Esophagus squamous epithelium (tissue), 5 donors: ENCODE measurements around the gene POU6F2. TPM values are rescaled to one million over a fixed set of nuclear protein-coding genes. Genes with fewer than 3 reads are reported as not detected.

Experiments
- DNase-seq: peaks from one replicate; lab custom pipeline; 2025; lab: John Stamatoyannopoulos, UW
- H3K27ac ChIP-seq, 4 donors: fragments of 200-600 bp; sonication (generic); one replicate each; pipeline ENCODE4 v1.5.1; 2016 to 2019; ENCODE audit warnings: mild to moderate bottlenecking in 1 of 4
- H3K27me3 ChIP-seq, 4 donors: fragments of 200-600 bp; sonication (generic); 1 replicate in 3 of 4; 2 replicates in 1 of 4; pipeline versions ENCODE4 v1.5.1 to v1.6.0; 2017 to 2021; ENCODE audit warnings: antibody characterized with exemption in 1 of 4
- H3K36me3 ChIP-seq, 3 donors: fragments of 200-600 bp; sonication (generic); one replicate each; pipeline ENCODE4 v1.5.1; 2016 to 2019
- H3K4me1 ChIP-seq, 3 donors: fragments of 200-600 bp; sonication (generic); one replicate each; pipeline ENCODE4 v1.5.1; 2017 to 2019
- H3K4me3 ChIP-seq, 4 donors: fragments of 200-600 bp; sonication (generic); 1 replicate in 3 of 4; 2 replicates in 1 of 4; pipeline ENCODE4 v1.5.1; 2016 to 2019; ENCODE audit warnings: mild to moderate bottlenecking in 2 of 4, moderate library complexity in 1 of 4
- H3K9me3 ChIP-seq, 3 donors: fragments of 200-600 bp; sonication (generic); one replicate each; pipeline ENCODE4 v1.5.1; 2016 to 2019
- POLR2A ChIP-seq, 4 donors: fragments of 450-650 bp; IDR thresholded peaks; one replicate each; pipeline ENCODE4 v1.6.1; 2017; ENCODE audit warnings: antibody characterized with exemption in 4 of 4, mild to moderate bottlenecking in 4 of 4, moderate library complexity in 3 of 4
- WGBS, 2 donors: methylation state at CpG; one replicate each; pipeline ENCODE4 v1.1.5; 2018; 5-methylcytosine and 5-hydroxymethylcytosine counted together
- intact Hi-C: fragments of 100-400 bp; cut with DNase I; formaldehyde crosslinking; loops from one replicate; pipeline ENCODE4 v1.15.0; 2022
- total RNA-seq, 4 donors: library from RNA; depleted of rRNA; stranded (reverse); fragments of >200 nt; gene quantifications; one replicate each; pipeline ENCODE4 v1.1.0, GENCODE V29; 2016
- TF ChIP-seq, protein P1 (sequence below), 6 experiments: fragments of 450-650 bp in 4 of 6; fragments of 200-600 bp in 2 of 6; sonication (generic) in 2 of 6; IDR thresholded peaks; one replicate each; pipeline ENCODE4 v1.5.1; 2016 to 2019; ENCODE audit warnings: antibody characterized with exemption in 6 of 6, mild to moderate bottlenecking in 4 of 6, moderate library complexity in 4 of 6
- donor health status: DM: yes; HTN: yes; CAD: no.

POU6F2 gene
- total RNA-seq, 4 donors from 2014 or later = 0.76 to 1.6 TPM; not detected in 2

DNA sequence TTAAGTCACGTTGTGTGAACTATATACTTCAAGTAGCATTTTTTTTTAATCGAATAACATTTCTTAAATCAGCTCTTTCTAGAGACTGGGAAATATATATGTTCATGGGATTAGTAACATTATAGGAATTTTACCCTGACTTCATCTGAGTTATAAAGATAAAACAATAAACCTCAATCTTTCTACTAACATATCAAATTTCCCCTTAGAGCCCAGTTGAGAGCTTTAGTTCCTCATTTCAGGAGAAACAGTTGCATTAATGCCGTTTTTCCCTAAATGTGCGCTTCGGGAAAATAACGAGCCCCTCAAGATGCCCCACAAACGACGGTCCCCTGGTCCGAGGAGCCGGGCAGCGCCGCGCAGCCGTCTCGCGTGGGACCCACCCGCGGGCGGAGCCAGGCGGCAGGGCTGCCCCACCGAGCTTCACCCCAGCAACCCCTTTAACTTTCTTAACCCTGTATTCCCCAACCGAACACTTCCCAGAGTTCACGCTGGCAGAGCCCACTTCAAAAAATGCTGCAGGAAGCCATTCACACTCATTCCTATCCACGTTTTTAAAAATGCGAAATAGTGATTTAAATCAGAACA, 436.0 kb downstream of the POU6F2 start:
- no peak for TF ChIP-seq POLR2A (IDR thresholded peaks at IDR 0.05)
- TF ChIP-seq, protein P1, sequence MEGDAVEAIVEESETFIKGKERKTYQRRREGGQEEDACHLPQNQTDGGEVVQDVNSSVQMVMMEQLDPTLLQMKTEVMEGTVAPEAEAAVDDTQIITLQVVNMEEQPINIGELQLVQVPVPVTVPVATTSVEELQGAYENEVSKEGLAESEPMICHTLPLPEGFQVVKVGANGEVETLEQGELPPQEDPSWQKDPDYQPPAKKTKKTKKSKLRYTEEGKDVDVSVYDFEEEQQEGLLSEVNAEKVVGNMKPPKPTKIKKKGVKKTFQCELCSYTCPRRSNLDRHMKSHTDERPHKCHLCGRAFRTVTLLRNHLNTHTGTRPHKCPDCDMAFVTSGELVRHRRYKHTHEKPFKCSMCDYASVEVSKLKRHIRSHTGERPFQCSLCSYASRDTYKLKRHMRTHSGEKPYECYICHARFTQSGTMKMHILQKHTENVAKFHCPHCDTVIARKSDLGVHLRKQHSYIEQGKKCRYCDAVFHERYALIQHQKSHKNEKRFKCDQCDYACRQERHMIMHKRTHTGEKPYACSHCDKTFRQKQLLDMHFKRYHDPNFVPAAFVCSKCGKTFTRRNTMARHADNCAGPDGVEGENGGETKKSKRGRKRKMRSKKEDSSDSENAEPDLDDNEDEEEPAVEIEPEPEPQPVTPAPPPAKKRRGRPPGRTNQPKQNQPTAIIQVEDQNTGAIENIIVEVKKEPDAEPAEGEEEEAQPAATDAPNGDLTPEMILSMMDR (IDR thresholded peaks at IDR 0.05) = no peak
- H3K4me3 ChIP-seq = peak overlapping the region; percentile 31 to 72 (median 48)
- DNase-seq = no peak
- peaks cover 0 to 17% (median 11%) of the 10 kb centered on the region in 3 donors for H3K4me1 ChIP-seq
- no peaks in the 10 kb centered on the region for H3K36me3 ChIP-seq
- H3K27ac ChIP-seq = peak overlapping the region in 1 of 4 donors; percentile 13
- H3K27me3 ChIP-seq = peaks cover 0 to 28% (median 0%) of the 10 kb centered on the region in 4 donors
- intact Hi-C loops = no loop called here
- no peaks in the 10 kb centered on the region for H3K9me3 ChIP-seq
- 10 to 15% methylated on average over 13 to 20 of the region's 25 CpGs for WGBS, 2 donors

DNA sequence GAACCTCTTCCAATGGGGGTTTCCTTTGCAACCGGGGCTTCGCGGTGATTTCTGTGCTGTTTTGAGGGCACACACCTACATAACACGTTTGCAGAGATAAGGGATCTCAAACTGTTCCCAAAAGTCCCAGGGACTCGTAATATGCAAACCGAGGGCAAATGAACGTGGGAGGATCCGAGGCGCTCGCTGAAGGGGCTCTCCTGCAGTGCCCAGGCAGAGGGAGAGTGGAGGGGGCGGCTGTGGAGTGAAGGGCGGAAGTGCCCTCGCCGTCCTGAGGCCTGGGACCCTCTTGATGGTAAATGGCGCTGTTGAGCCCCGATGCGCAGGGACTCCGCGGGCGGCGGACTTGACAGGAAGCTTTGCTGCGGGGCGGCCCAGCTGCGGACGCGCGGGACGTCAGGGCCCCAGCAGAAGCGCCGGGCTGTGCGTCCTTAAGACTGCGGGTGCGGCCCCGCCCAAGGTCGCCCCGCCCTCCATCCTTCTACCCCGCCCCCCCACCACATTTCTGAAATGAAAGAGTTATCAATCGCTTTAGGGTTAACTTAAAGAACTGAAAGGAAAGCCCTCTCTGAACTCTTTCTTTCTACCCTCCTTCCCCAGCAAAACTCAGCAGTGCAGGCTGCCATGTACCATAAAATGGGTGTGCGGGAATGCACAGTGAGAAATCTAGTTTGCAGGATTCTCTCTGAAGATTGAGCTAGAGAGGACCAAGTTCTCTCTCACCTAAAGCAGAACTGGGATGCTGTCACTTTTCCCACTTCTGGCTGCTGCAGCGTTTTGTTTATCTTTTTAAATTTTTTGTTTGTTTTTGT, 436.7 kb downstream of the POU6F2 start:
- no peaks in the 10 kb centered on the region for H3K36me3 ChIP-seq
- H3K4me3 ChIP-seq = peak overlapping the region; percentile 31 to 72 (median 48)
- 1 to 2% methylated on average over 15 to 16 of the region's 40 CpGs for WGBS, 2 donors
- H3K9me3 ChIP-seq = no peaks in the 10 kb centered on the region
- H3K4me1 ChIP-seq = peaks cover 0 to 17% (median 11%) of the 10 kb centered on the region in 3 donors
- TF ChIP-seq POLR2A (IDR thresholded peaks at IDR 0.05) = no peak
- TF ChIP-seq, protein P1 (IDR thresholded peaks at IDR 0.05) = no peak
- peak overlapping the region in 2 of 4 donors; percentile 2 to 13 for H3K27ac ChIP-seq
- intact Hi-C loops = no loop called here
- DNase-seq = no peak
- H3K27me3 ChIP-seq = peaks cover 0 to 28% (median 0%) of the 10 kb centered on the region in 4 donors

DNA sequence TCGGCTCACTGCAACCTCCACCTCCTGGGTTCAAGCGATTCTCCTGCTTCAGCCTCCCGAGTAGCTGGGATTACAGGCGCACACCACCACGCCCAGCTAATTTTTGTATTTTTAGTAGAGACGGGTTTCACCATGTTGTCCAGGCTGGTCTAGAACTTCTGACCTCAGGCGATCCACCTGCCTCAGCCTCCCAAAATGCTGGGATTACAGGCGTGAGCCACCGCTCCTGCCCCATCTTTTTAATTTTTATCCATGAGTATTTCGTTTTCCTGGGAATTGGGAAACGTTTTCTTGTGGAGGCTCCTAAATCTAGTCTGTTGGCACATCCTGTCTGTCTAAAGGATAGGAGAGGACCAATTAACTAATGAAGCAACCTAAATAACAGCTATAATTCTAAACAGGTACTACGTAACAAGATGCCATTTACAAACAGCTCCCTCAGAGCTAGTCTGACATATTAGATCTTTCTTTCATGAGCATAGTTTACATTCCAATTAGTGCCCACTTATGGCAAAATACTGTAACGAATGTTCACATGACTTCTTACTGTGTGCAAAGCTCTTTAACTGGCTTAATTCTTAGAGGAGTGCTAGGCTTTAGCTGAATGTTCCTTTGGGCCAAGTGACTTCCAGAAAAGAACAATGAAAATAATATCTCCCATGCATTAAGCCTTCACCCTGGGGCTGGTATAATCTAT, 437.5 kb downstream of the POU6F2 start:
- Histone ChIP-seq H3K36me3 (no peaks in the 10 kb centered on the region), H3K4me3 (peak overlapping the region in 2 of 4 donors; percentile 53 to 72), H3K4me1 (peaks cover 0 to 17% (median 11%) of the 10 kb centered on the region in 3 donors), H3K9me3 (no peaks in the 10 kb centered on the region), H3K27me3 (peaks cover 0 to 28% (median 0%) of the 10 kb centered on the region in 4 donors), H3K27ac (no peak overlapping the region)
- TF ChIP-seq POLR2A (IDR thresholded peaks at IDR 0.05) = no peak
- TF ChIP-seq, protein P1 (IDR thresholded peaks at IDR 0.05) = no peak
- intact Hi-C loops = no loop called here
- WGBS, 2 donors = 76 to 79% methylated on average over 13 of the region's 13 CpGs
- DNase-seq = no peak

DNA sequence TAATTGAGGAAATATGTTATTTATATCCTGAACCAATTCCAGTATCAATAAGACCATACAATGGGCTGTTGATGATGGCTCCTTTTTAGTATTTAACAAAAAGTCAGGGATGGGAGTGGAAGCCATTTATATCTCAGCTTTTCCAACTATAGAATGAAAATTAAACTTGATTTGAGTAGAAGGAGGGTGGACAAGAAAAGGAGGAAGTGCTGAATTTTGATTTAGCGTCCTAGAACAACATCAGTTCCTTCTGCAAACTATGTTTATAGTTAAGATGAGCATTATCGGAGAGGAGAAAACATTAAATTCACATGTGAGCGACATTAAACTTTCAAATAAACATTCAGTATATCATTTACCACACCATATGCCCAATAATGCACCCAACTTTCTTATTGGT, 439.2 kb downstream of the POU6F2 start:
- WGBS, 2 donors = 59 to 80% methylated on average over 3 of the region's 3 CpGs
- Histone ChIP-seq H3K4me3 (no peak overlapping the region), H3K27ac (no peak overlapping the region), H3K27me3 (peaks cover 0 to 28% (median 0%) of the 10 kb centered on the region in 4 donors), H3K4me1 (peaks cover 0 to 17% (median 11%) of the 10 kb centered on the region in 3 donors), H3K9me3 (no peaks in the 10 kb centered on the region), H3K36me3 (no peaks in the 10 kb centered on the region)
- intact Hi-C loops = no loop called here
- TF ChIP-seq, protein P1 (IDR thresholded peaks at IDR 0.05) = no peak
- TF ChIP-seq POLR2A (IDR thresholded peaks at IDR 0.05) = no peak
- no peak for DNase-seq
